Activated CD4-positive, CD25-positive, alpha-beta regulatory T cell treated with anti-CD3 and anti-CD28 coated beads, Interleukin-2, amount 50 U/mL, for 24 hours (primary cell): ENCODE data around the gene TRIP10.
"Not testable (repeated sequence)": the region's sequence is repeated elsewhere in the genome, so short reads cannot be mapped to it uniquely, and the experiment has no call there.

Source experiments
- ATAC-seq, 2 donors: fragments of 150-1000 bp; cut with Tn5 transposase; one replicate each; pipeline ENCODE4 v1.10.0; 2021; ENCODE audit warnings: mild to moderate bottlenecking in 1 of 2, moderate library complexity in 1 of 2

Gene TRIP10

GRCh38 chr19:6771648-6772027, 32.2 kb downstream of the TRIP10 start:
- ATAC-seq = not testable (repeated sequence)

DNA sequence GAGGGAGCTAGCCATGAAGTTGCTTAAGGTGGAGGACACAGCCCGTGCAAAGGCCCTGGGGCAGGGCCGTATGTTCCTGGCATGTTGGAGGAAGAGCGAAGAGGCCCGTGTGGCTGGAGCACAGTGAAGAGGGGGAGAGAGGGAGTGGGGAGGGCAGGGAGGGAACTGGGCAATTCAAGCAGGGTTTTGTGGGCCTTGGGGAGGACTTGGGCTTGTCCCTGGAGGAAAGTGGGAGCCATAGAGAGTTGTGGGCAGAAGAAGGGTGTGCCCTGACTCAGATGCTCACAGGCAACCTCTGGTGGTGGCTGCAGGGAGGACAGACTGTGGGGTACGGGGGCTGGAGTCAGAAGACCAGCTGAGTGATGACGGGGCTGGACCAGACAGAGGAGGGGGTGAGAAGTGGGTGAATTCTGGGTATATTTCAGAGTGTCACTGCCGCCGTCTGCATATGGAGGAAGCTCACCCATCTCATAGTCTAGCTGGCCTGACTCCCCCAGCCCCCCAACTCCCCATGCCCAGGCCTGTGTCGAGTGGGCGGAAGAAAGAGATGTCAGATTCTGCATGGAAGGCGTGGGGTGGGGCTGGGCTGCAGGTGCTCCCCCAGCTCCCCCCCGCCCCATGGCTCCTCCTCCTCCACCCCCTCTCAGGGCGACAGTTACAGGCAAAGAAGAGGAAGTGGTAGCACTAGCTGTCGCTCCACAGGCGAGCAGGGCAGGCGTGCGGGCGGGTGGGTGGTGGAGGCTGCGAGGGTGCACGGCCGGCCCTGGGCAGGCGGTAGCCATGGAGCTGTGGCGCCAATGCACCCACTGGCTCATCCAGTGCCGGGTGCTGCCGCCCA, 32.8 kb downstream of the TRIP10 start, which contains the start of gene VAV1:
Gene VAV1, plus strand, starts transcription at position 681 of the 838 bp plus-strand sequence. Its CDS starts 100 bp downstream, at position 781.
- peak; percentile 55 to 62 for ATAC-seq

- no peak for ATAC-seq
Measured at GRCh38 chr19:6772866-6773322, 33.4 kb downstream of the TRIP10 start.

GRCh38 chr19:6773323-6773931, 33.9 kb downstream of the TRIP10 start:
- peak; percentile 35 to 41 for ATAC-seq

- ATAC-seq = no peak
Measured at GRCh38 chr19:6774821-6775707, 35.6 kb downstream of the TRIP10 start.

- ATAC-seq = not testable (repeated sequence)
Measured at GRCh38 chr19:6776045-6776444, 36.6 kb downstream of the TRIP10 start.

DNA sequence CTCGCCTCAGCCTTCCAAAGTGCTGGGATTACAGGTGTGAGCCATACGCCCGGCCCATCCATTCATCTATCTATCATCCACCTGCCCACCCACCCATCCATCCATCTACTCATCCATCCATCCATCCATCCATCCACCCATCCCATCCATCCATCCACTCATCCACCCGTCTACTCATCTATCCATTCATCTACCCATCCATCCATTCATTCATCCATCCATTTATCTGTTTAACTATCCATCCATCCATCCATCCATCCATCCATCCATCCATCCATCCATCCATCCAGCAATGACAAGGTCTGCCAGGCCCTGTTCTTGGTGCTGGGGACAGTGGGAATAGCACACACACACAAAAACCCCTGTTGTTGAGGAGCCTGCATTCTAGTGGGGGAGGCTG, 37.5 kb downstream of the TRIP10 start:
- no peak for ATAC-seq

DNA sequence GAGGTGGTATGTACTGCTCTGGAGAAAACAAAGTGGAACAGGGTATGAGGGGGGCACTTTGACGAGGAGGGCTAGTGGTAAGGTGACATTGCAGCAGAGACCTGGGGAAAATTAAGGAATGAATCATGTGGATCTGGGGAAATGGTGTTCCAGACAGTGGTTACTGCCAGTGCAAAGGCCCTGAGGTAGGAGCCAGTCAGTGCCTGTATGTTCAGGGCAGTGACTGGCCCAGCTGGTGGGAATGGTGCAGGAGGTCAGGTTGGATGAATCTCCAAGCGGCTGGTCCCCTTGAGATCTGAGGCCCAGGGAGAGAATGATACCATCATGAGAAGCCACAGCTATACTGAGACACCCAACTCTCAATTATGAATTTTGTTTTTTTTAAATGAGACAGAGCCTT, 38.0 kb downstream of the TRIP10 start:
- no peak for ATAC-seq

- no peak for ATAC-seq
Measured at GRCh38 chr19:6778386-6778785, 38.9 kb downstream of the TRIP10 start.

DNA sequence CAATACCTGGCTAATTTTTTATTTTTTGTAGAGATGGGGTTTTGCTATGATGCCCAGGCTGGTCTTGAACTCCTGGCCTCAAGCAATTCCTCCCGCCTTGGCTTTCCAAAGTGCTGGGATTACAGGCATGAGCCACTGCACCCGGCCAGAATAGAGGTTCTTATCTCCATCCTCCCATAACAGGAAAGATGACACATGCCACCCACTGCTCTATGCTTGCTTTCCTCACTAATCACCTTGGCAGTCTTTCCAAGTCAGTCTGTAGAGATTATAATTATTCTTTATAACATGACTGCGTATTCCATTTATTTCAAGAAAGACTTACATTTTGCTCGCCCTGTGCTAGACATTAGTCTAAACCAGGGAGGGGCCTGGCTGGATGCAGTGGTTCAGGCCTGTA, 39.7 kb downstream of the TRIP10 start:
- ATAC-seq = peak in 1 of 2 donors; percentile 56

DNA sequence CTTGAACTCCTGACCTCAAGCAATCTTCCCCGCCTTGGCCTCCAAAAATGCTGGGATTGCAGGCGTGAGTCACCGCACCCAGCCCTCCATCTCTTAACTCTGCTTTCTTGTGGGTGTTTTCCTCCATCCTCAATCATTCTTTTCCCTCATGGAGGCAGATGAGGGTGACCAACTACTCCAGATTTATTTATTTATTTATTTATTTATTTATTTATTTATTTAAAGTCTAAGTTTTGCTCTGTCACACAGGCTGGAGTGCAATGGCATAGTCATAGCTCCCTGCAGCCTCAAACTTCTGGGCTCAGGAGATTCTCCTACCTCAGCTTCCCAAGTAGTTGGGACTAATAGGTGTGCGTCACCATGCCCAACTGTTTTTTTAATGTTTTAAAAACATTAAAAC, 47.9 kb downstream of the TRIP10 start:
- no peak for ATAC-seq

GRCh38 chr19:6788896-6789295, 49.4 kb downstream of the TRIP10 start:
- no peak for ATAC-seq

DNA sequence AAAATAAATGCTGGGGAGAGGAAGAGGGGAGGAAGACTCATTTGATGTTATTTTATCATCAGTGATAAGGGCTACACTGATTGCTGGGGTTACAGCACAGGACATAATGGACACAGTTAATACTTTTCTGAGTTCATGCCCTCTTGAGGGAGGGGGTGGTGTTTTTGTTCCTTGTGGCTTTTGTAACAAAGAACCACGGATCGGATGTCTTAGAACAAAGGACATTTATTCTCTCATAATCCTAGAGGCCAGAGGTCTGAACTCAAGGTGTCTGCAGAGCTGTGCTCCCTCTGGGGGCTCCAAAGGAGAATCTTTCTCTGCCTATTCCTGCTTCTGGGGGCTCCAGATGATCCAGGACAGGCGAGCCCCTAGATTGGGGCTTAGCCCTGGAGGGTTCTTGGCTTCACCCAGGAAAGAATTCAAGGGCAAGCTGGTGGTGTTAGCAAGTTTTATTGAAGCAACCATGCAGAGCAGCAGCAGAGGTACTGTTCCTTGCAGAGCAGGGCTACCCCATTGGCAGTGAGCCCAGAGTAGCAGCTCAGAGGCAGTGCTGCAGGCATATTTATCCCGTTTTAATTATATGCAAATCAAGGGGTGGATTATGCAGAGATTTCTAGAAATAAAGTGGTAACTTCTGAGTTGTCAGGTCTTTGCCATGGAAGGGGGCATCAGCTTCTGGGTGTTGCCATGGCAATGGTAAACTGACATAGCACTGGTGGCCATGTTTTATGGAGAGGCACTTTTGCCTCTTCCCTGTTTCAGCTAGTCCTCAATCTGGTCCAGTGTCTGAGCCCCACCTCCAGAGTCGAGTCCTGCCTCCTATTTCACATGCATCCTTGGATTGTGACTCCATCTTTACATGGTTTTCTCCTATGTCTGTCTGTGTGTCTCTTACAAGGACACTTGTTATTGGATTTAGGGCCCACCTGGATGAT, 51.0 kb downstream of the TRIP10 start:
- no peak for ATAC-seq

DNA sequence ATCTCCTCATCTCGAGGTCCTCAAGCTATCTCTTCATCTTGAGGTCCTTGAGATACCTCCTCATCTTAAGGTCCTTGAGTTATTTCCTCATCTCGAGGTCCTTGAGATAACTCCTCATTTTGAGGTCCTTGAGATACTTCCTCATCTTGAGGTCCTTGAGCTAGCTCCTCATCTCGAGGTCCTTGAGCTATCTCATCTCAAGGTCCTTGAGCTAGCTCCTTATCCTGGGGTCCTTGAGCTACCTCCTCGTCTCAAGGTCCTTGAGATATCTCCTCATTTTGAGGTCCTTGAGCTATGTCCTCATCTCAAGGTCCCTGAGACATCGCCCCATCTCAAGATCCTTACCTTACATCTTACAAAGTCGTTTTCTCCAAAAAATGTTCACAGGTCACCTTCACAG, 51.8 kb downstream of the TRIP10 start:
- no peak for ATAC-seq

GRCh38 chr19:6793411-6793810, 53.9 kb downstream of the TRIP10 start:
- no peak for ATAC-seq

GRCh38 chr19:6793973-6794372, 54.5 kb downstream of the TRIP10 start:
- ATAC-seq = no peak

DNA sequence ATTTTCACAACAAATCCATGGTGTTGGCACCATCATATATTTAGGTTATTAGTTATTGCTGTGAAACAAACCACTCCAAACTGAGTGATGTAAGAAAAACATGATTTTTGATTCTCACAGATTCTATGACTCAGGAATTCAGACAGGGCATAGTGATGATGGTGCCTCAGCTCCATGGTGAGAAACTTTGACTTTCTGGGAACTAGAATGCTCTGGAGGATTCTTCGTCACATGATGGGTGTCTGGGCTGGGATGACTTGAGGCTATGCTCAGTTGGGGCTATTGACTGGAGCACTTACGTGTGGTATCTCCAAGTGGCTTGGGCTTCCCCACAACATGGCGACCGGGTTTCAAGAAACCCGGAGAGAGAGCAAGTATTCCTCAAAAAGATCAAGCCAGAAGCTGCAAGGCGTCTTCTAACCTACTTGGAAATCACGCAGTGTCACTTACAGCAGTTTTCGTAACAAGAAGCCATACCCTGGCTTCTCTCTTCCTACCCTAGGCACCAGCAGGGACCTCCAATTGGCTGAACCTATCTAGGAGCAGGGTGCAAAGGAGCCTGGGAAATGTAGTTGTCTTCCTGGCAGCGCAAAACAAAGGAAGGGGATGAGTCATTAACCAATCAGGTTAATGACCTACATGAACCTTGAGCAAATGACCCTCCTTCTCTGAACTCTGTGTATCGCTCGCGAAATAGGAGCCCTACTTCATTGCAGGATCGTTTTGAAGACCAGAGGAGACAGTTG, 55.4 kb downstream of the TRIP10 start:
- peak in 1 of 2 donors; percentile 20 for ATAC-seq

DNA sequence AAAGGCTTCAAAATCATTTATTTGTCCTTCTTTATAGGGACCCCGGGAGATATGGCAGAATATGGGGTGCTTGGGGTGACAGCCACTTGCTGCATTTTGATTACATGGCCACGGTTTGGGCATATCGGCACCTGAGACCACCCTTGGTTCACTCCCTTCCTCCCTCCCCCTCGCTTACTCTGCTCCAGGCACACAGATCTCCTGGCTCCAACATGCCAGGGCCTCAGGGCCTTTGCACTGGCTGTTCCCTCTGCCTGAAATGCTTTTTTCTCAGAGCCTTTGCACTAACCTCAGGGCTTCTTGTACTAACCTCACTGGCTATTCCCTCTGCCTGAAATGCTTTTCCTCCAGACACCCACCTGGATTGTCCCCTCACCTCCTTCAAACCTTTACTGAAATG, 56.8 kb downstream of the TRIP10 start:
- ATAC-seq = no peak

GRCh38 chr19:6797646-6798045, 58.2 kb downstream of the TRIP10 start:
- no peak for ATAC-seq

GRCh38 chr19:6800160-6800790, 60.8 kb downstream of the TRIP10 start:
- not testable (repeated sequence) for ATAC-seq
